ENCODE measurements around the gene SCFD2.

- TF ChIP-seq, protein P1, sequence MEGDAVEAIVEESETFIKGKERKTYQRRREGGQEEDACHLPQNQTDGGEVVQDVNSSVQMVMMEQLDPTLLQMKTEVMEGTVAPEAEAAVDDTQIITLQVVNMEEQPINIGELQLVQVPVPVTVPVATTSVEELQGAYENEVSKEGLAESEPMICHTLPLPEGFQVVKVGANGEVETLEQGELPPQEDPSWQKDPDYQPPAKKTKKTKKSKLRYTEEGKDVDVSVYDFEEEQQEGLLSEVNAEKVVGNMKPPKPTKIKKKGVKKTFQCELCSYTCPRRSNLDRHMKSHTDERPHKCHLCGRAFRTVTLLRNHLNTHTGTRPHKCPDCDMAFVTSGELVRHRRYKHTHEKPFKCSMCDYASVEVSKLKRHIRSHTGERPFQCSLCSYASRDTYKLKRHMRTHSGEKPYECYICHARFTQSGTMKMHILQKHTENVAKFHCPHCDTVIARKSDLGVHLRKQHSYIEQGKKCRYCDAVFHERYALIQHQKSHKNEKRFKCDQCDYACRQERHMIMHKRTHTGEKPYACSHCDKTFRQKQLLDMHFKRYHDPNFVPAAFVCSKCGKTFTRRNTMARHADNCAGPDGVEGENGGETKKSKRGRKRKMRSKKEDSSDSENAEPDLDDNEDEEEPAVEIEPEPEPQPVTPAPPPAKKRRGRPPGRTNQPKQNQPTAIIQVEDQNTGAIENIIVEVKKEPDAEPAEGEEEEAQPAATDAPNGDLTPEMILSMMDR (conservative IDR thresholded peaks at IDR 0.05), result no peak
- no peak for TF ChIP-seq EZH2 (IDR thresholded peaks at IDR 0.05; ENCODE audit: low read depth)
Measured at GRCh38 chr4:53013873-53014775, 351.7 kb downstream of the SCFD2 start.

Measured in PC-9 (cell line).